ENCODE results near the gene FFAR3.
"Not testable (repeated sequence)": the region's sequence is repeated elsewhere in the genome, so short reads cannot be mapped to it uniquely, and the experiment has no call there.

Gene FFAR3

DNA sequence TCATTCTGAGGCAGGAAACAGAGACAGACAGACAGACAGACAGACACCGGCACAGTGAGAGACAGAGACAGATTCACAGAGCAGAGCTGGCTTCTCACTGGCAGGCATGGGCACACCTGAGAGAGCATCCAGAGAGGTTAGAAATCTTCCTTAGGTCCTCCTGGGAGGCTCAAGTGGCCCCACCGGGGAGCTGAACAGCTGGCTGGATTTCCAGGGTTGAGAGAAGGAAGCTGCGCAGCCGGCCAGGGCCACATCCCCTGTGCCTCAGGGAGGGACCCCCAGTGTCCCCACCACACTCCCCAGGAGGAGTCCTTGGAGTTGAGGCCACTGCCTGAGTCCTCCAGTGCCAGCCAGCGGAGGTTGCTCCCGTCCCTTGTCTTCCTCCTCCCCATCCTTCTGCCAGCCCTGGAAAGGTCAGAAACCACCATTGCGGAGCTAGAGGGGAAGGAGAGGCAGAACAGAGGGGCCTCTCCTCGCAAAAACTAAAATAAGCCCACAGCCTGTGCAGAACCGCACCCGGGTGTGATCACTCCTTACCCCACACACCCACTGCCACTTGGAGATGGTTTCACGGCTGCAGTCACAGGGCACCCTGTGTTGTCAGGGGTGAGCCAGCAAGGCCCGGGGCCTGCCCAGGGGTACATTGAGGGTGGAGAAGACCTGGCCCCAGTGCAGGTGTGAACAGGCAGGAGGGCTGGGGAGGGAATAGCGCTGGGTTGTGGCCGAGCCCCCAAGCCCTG, 4.2 kb downstream of the FFAR3 start:
- intact Hi-C loops (cut with micrococcal nuclease) = no loop called here

DNA sequence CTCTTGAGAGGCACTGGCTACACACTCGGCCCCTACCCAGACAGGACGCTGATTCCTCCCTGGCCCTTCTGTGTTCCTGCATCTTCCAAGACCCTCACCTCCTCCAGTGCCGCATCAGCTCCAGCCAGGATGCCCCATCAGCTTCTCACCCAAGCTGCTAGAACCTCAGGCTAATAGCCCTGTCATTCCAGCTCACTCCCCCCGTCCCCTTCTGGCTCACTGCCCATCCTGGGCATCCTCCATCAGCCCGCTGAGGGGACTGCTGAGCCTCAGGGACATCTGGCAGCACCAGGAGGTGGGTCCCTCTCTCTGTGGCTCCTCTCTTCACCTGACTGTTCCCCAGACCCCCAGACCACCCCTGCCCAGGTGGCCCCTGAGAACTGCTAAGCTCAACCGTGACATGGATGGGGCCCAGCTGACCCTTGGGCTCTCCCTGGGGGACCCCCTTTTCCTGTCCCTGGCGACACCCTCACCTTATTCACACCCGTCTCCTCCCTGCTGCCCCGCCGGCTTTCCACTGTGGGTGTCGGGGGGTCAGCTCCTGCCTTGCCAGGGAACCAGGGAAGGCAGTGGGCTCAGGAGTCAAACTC, 4.8 kb downstream of the FFAR3 start:
- intact Hi-C loops (cut with micrococcal nuclease) = no loop called here
- Mint-ChIP-seq H3K27ac (no peak overlapping the region), H3K4me1 (ENCODE audit: low read depth) (peaks cover 9% of the 10 kb centered on the region), H3K4me3 (no peak overlapping the region), H3K27me3 (no peaks in the 10 kb centered on the region), H3K36me3 (ENCODE audit: low read depth) (no peaks in the 10 kb centered on the region), H3K9me3 (no peaks in the 10 kb centered on the region)

More for the DNA sequence above, 4.2 kb downstream of the FFAR3 start:
- Mint-ChIP-seq H3K4me1 (ENCODE audit: low read depth) (peaks cover 16% of the 10 kb centered on the region), H3K27me3 (no peaks in the 10 kb centered on the region), H3K27ac (no peak overlapping the region), H3K36me3 (ENCODE audit: low read depth) (no peaks in the 10 kb centered on the region), H3K9me3 (no peaks in the 10 kb centered on the region), H3K4me3 (no peak overlapping the region)

DNA sequence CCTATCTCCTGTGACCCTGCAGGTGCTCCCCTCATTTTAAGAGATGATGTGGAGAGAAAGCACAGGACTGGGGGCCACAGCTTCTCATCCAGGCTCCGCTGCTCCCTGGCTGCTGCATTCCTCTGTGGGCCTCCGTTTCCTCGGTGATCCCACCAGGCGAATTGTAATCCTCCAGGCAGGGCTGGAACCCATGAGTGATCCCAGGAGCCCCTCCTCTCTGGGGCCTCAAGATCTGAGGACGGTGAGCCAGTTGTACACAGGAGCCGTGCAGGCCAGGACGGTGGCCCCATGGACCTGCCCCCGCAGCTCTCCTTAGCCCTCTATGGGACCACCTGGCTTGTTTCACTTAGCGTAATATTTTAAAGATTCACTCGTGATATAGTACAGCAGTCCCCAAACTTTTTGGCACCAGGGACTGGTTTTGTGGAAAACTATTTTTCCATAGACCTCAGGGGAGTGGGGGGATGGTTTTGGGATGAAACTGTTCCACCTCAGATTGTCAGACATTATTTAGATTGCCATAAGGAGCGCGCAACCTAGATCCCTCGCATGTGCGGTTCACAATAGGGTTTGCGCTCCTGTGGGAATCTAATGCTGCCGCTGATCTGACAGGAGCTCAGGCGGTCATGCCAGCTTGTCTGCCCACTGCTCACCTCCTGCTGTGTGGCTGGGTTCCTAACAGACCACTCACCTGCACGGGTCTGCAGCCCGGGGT, 5.6 kb downstream of the FFAR3 start:
- Mint-ChIP-seq H3K27me3 (no peaks in the 10 kb centered on the region), H3K4me1 (ENCODE audit: low read depth) (peaks cover 2% of the 10 kb centered on the region), H3K4me3 (no peak overlapping the region), H3K36me3 (ENCODE audit: low read depth) (no peaks in the 10 kb centered on the region), H3K27ac (no peak overlapping the region), H3K9me3 (no peaks in the 10 kb centered on the region)
- intact Hi-C loops (cut with micrococcal nuclease) = no loop called here

- Mint-ChIP-seq H3K4me3 (no peak overlapping the region), H3K4me1 (ENCODE audit: low read depth) (no peaks in the 10 kb centered on the region), H3K27me3 (no peaks in the 10 kb centered on the region), H3K36me3 (ENCODE audit: low read depth) (no peaks in the 10 kb centered on the region), H3K9me3 (no peaks in the 10 kb centered on the region), H3K27ac (no peak overlapping the region)
- intact Hi-C loops (cut with micrococcal nuclease) = no loop called here
Measured at GRCh38 chr19:35365303-35365702, 7.0 kb downstream of the FFAR3 start.

- H3K27me3 Mint-ChIP-seq = no peaks in the 10 kb centered on the region
- H3K9me3 Mint-ChIP-seq = no peaks in the 10 kb centered on the region
- H3K27ac Mint-ChIP-seq = no peak overlapping the region
- intact Hi-C loops (cut with micrococcal nuclease) = no loop called here
- H3K4me3 Mint-ChIP-seq = no peak overlapping the region
- no peaks in the 10 kb centered on the region for H3K36me3 Mint-ChIP-seq (ENCODE audit: low read depth)
- H3K4me1 Mint-ChIP-seq (ENCODE audit: low read depth) = no peaks in the 10 kb centered on the region
Measured at GRCh38 chr19:35368378-35368777, 10.1 kb downstream of the FFAR3 start.

DNA sequence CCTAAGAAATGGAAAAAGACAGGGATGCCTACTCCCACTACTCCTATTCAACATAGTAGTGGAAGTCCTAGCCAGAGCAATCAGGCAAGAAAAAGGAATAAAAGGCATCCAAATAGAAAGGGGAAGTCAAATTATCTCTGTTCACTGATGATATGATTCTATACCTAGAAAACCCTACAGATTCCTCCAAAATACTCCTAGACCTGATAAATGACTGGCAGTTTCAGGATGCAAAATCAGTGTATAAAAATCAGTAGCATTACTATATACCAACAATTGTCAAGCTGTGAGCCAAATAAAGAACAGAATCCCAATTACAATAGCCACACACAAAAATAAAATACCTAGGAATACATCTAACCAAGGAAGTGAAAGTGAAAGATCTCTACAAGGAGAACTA, 11.3 kb downstream of the FFAR3 start:
- no peaks in the 10 kb centered on the region for H3K36me3 Mint-ChIP-seq (ENCODE audit: low read depth)
- peaks cover 10% of the 10 kb centered on the region for H3K4me1 Mint-ChIP-seq (ENCODE audit: low read depth)
- H3K27me3 Mint-ChIP-seq = peaks cover 4% of the 10 kb centered on the region
- H3K27ac Mint-ChIP-seq = no peak overlapping the region
- no peaks in the 10 kb centered on the region for H3K9me3 Mint-ChIP-seq
- H3K4me3 Mint-ChIP-seq = no peak overlapping the region
- intact Hi-C loops (cut with micrococcal nuclease) = no loop called here

GRCh38 chr19:35370722-35371121, 12.5 kb downstream of the FFAR3 start, which contains the start of gene GPR42:
GPR42 (plus strand) TSS chr19:35371068; CDS start chr19:35371360, 292 bp downstream.
- no peak within 1 kb of the TSS for H3K4me3 Mint-ChIP-seq
- peaks cover 22% of the 10 kb centered on the region for H3K4me1 Mint-ChIP-seq (ENCODE audit: low read depth)
- intact Hi-C loops (cut with micrococcal nuclease) = no loop called here
- no peaks in the 10 kb centered on the region for H3K36me3 Mint-ChIP-seq (ENCODE audit: low read depth)
- no peaks in the 10 kb centered on the region for H3K9me3 Mint-ChIP-seq
- H3K27ac Mint-ChIP-seq = no peak within 1 kb of the TSS
- peaks cover 11% of the 10 kb centered on the region for H3K27me3 Mint-ChIP-seq

DNA sequence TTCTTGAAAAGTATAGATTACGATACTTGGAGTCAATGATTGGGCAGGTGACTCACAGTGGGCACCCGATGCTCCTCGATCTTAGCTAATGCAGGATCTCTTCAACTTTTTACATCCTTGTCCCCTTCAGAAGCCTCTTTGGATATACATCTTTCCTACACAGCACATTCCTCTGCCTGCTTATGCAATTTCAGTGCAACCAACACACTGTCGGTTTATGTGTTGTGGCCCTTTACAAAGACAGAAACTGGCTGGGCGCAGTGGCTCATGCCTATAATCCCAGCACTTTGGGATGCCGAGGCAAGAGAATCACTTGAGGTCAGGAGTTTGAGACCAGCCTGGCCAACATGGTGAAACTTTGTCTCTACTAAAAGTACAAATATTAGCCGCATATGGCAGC, 15.2 kb downstream of the FFAR3 start:
- no peaks in the 10 kb centered on the region for H3K36me3 Mint-ChIP-seq (ENCODE audit: low read depth)
- no peaks in the 10 kb centered on the region for H3K9me3 Mint-ChIP-seq
- peak overlapping the region; percentile 75 for H3K27ac Mint-ChIP-seq
- peaks cover 29% of the 10 kb centered on the region for H3K27me3 Mint-ChIP-seq
- intact Hi-C loops (cut with micrococcal nuclease) = no loop called here
- peaks cover 38% of the 10 kb centered on the region for H3K4me1 Mint-ChIP-seq (ENCODE audit: low read depth)
- no peak overlapping the region for H3K4me3 Mint-ChIP-seq

DNA sequence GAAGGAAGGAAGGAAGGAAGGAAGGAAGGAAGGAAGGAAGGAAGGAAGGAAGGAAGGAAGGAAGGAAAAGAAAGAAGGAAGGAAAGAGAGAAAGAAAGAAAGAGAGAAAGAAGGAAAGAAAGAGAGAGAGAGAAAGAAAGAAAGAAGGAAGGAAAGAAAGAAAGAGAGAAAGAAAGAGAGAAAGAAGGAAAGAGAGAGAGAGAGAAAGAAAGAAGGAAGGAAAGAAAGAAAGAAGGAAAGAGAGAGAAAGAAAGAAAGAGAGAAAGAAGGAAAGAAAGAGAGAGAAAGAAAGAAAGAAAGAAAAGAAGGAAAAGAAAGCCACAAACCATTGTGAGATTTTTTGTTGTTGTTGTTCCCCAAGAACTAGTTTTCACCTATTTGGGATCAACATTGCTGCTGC, 15.8 kb downstream of the FFAR3 start:
- Mint-ChIP-seq H3K4me1 (ENCODE audit: low read depth) (peaks cover 38% of the 10 kb centered on the region), H3K27me3 (peaks cover 33% of the 10 kb centered on the region), H3K27ac (peak overlapping the region; percentile 75)
- H3K36me3 Mint-ChIP-seq (ENCODE audit: low read depth); H3K9me3 Mint-ChIP-seq; H3K4me3 Mint-ChIP-seq; intact Hi-C loops (cut with micrococcal nuclease): not testable (repeated sequence)

DNA sequence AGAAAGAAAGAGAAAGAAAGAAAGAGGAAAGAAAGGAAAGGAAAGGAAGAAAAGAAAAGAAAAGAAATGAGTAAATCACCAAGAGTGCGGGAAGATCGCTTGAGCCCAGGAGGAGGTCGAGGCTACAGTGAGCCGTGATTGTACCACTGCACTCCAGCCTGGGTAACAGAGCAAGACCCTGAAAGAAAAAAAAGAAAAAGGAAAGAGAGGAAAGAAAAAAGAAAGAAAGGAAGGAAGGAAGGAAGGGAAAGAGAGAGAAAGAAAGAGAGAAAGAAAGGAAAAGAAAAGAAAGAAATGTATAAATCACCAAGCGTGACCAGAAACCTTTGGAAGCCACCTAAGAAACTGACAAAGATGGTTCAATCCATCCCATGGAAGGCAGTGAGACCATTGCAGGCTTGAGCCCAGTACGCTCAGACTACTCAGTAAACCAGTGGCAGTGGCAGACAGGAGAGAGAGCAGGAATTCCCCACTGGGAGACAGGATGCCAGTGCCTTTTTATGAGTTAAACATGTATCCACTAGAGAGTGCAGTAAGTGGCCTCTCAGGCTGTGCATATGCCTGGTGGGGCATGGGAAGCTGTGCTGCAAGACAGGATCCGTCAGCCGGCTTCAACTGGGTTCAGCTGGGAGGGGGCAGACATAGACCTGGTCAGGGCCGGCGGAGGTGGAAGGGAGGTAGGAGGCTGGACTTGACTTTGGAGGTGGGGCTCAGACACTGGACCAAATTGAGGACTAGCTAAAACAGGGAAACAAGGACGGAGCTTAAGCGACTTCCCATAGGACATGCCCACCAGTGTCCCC, 17.4 kb downstream of the FFAR3 start:
- peak overlapping the region; percentile 15 for H3K4me3 Mint-ChIP-seq
- peaks cover 41% of the 10 kb centered on the region for H3K4me1 Mint-ChIP-seq (ENCODE audit: low read depth)
- H3K9me3 Mint-ChIP-seq = no peaks in the 10 kb centered on the region
- peaks cover 38% of the 10 kb centered on the region for H3K27me3 Mint-ChIP-seq
- H3K36me3 Mint-ChIP-seq (ENCODE audit: low read depth) = no peaks in the 10 kb centered on the region
- peak overlapping the region; percentile 75 for H3K27ac Mint-ChIP-seq
- intact Hi-C loops (cut with micrococcal nuclease) = no loop called here

DNA sequence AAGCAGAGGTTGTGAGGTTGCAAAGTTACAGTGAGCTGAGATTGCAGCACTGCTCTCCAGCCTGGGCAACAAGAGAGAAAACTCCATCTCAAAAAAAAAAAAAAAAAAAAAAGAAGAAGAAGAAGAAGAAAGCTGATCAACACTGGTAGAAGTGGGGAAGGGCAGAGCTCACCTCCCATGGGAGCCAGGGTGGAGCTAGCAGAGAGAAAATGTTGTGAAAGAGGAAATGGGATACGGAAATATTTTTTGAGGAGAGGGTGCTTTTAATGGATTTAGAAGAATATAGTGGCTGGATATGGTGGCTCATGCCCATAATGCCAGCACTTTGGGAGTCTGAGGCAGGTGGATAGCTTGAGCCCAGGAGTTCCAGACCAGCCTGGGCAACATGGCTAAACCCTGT, 19.4 kb downstream of the FFAR3 start:
- Mint-ChIP-seq H3K36me3 (ENCODE audit: low read depth) (no peaks in the 10 kb centered on the region), H3K9me3 (no peaks in the 10 kb centered on the region), H3K4me1 (ENCODE audit: low read depth) (peaks cover 49% of the 10 kb centered on the region), H3K4me3 (no peak overlapping the region), H3K27ac (no peak overlapping the region), H3K27me3 (peaks cover 54% of the 10 kb centered on the region)
- intact Hi-C loops (cut with micrococcal nuclease) = no loop called here

DNA sequence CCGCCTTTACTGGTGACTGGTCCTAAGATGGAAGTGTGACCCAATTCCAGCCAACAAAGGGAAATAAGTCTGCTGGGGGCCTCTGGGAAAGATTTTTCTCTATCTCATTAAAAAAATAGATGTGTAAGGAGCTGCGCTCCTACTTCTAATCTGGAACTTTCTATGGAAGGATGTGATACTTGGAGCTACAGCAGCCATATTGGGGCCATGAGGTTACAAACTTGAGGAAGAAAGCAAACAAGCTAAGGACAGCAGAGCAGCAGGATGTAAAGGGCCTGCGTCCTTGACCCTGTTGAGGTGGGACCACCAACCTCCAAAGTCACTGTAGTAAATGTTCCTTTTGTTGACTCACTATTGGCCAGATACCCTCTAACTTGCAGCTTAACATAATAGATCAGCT, 20.1 kb downstream of the FFAR3 start:
- intact Hi-C loops (cut with micrococcal nuclease) = no loop called here
- H3K27me3 Mint-ChIP-seq = peaks cover 61% of the 10 kb centered on the region
- H3K36me3 Mint-ChIP-seq (ENCODE audit: low read depth) = no peaks in the 10 kb centered on the region
- no peaks in the 10 kb centered on the region for H3K9me3 Mint-ChIP-seq
- H3K4me1 Mint-ChIP-seq (ENCODE audit: low read depth) = peaks cover 49% of the 10 kb centered on the region
- H3K4me3 Mint-ChIP-seq = no peak overlapping the region
- no peak overlapping the region for H3K27ac Mint-ChIP-seq

- H3K4me1 Mint-ChIP-seq (ENCODE audit: low read depth) = peaks cover 39% of the 10 kb centered on the region
- H3K4me3 Mint-ChIP-seq; H3K36me3 Mint-ChIP-seq (ENCODE audit: low read depth); intact Hi-C loops (cut with micrococcal nuclease); H3K9me3 Mint-ChIP-seq; H3K27ac Mint-ChIP-seq: not testable (repeated sequence)
- peaks cover 61% of the 10 kb centered on the region for H3K27me3 Mint-ChIP-seq
Measured at GRCh38 chr19:35379545-35379944, 21.3 kb downstream of the FFAR3 start.

DNA sequence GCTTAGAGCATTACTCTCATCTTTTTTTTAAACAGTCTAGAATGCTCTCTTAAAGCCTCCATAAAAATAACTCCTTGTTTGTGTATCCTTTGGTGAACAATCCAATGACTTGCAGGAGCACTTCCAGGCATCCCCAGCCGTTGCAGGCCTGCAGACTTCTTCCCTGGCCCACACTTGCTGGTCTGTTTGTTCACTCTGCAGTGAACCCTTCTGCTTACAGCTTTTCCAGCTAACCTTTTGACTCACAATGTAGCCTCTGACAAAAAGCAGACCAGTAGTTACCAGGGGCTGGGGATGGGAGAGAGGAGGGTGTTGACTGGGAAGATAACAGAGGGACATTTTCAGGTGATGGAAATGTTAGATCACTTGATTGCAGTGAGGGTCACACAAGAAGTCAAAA, 21.7 kb downstream of the FFAR3 start:
- Mint-ChIP-seq H3K4me1 (ENCODE audit: low read depth) (peaks cover 35% of the 10 kb centered on the region), H3K9me3 (no peaks in the 10 kb centered on the region), H3K27me3 (peaks cover 64% of the 10 kb centered on the region), H3K36me3 (ENCODE audit: low read depth) (no peaks in the 10 kb centered on the region), H3K27ac (no peak overlapping the region), H3K4me3 (no peak overlapping the region)
- intact Hi-C loops (cut with micrococcal nuclease) = no loop called here

Measured in dendritic cell treated with granulocyte-macrophage colony-stimulating factor and Interleukin-4, amounts not matched to agents 40 ng/mL and 50 ng/mL, for 4 days (primary cell).